Stomach (tissue), 4 donors: Measurements from ENCODE around the gene TSHR.

Experiments used
- EP300 ChIP-seq: sonication (generic); formaldehyde crosslinking; IDR thresholded peaks from one replicate; pipeline ENCODE4 v1.6.1; 2017; ENCODE audit warnings: antibody characterized with exemption
- POLR2AphosphoS5 ChIP-seq, 3 donors: sonication (generic); formaldehyde crosslinking; IDR thresholded peaks; one replicate each; pipeline ENCODE4 v1.6.1; 2016; ENCODE audit warnings: antibody characterized with exemption in 3 of 3

DNA sequence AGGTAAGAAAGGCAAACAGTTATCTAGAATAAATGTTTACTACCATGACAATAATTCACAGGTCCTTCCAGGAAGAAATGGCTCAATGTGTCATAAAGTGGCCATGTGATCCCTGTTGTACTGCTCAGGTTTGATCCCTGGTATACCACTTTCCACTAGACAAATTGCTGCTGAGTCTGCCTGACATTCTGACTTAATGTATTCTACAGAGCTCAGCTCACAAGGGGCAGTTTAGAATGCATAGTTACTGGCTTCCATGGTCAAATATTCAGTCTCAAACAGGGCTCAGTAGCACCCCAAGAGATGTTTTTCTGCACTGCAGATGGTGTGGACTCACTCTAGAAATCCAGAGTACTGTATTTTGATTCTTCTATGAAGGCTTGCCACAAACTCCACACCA is 21.8 kb downstream of the TSHR start:
- TF ChIP-seq EP300 = no peak
- no peak for TF ChIP-seq POLR2AphosphoS5 (IDR thresholded peaks at IDR 0.05)
